Esophagus muscularis mucosa (tissue), 4 donors: ENCODE results near the gene PPP1R3F. TPM values are rescaled to one million over a fixed set of nuclear protein-coding genes. Genes with fewer than 3 reads are reported as not detected.

ENCODE experiments used
- DNase-seq: peaks from one replicate; pipeline ENCODE4 v3.0.0-alpha.2; 2017; ENCODE audit errors: extremely low spot score
- H3K27ac ChIP-seq, 4 donors: fragments of 200-600 bp; sonication (generic); replicated peaks in 1 of 4; 1 replicate in 3 of 4; 2 replicates in 1 of 4; pipeline ENCODE4 v1.5.1; 2016 to 2019; ENCODE audit warnings: mild to moderate bottlenecking in 1 of 4
- H3K27me3 ChIP-seq, 4 donors: fragments of 200-600 bp; sonication (generic); one replicate each; pipeline versions ENCODE4 v1.5.1 to v1.6.0; 2016 to 2019
- H3K36me3 ChIP-seq, 4 donors: fragments of 200-600 bp; sonication (generic); one replicate each; pipeline ENCODE4 v1.5.1; 2016 to 2019
- H3K4me1 ChIP-seq, 4 donors: fragments of 200-600 bp; sonication (generic); one replicate each; pipeline ENCODE4 v1.5.1; 2016 to 2019
- H3K4me3 ChIP-seq, 4 donors: fragments of 200-600 bp; sonication (generic); 1 replicate in 2 of 4; 2 replicates in 2 of 4; pipeline ENCODE4 v1.5.1; 2016 to 2019; ENCODE audit warnings: mild to moderate bottlenecking in 4 of 4, moderate library complexity in 1 of 4
- H3K9me3 ChIP-seq, 4 donors: fragments of 200-600 bp; sonication (generic); 1 replicate in 3 of 4; 2 replicates in 1 of 4; pipeline ENCODE4 v1.5.1; 2016 to 2019
- CTCF ChIP-seq, 3 experiments: fragments of 200-600 bp in 2 of 3; fragments of 450-650 bp in 1 of 3; sonication (generic) in 2 of 3; IDR thresholded peaks; one replicate each; pipeline ENCODE4 v1.5.1; 2017 to 2019; ENCODE audit warnings: antibody characterized with exemption in 3 of 3, mild to moderate bottlenecking in 2 of 3, moderate library complexity in 1 of 3
- EP300 ChIP-seq: sonication (generic); formaldehyde crosslinking; IDR thresholded peaks from one replicate; pipeline ENCODE4 v1.6.1; 2017; ENCODE audit warnings: antibody characterized with exemption
- POLR2A ChIP-seq: fragments of 450-650 bp; IDR thresholded peaks from one replicate; pipeline ENCODE4 v1.6.1; 2017; ENCODE audit warnings: antibody characterized with exemption, moderate library complexity, mild to moderate bottlenecking, low read depth
- POLR2AphosphoS5 ChIP-seq, 2 donors: sonication (generic); formaldehyde crosslinking; IDR thresholded peaks; one replicate each; pipeline ENCODE4 v1.6.1; 2017; ENCODE audit warnings: antibody characterized with exemption in 2 of 2
- WGBS: methylation state at CpG from one replicate; pipeline ENCODE4 v1.1.5; 2018; 5-methylcytosine and 5-hydroxymethylcytosine counted together
- intact Hi-C: fragments of 100-400 bp; cut with DNase I; formaldehyde crosslinking; loops from one replicate; pipeline ENCODE4 v1.15.1; 2023
- total RNA-seq, 4 donors: library from RNA; depleted of rRNA; stranded (reverse); fragments of >200 nt; gene quantifications; one replicate each; pipeline versions ENCODE4 v1.1.0 to v1.2.1, GENCODE V29; 2016

Gene PPP1R3F
- total RNA-seq, 4 donors from 2014 or later, result 13.8 to 27.0 (median 16.4) TPM

DNA sequence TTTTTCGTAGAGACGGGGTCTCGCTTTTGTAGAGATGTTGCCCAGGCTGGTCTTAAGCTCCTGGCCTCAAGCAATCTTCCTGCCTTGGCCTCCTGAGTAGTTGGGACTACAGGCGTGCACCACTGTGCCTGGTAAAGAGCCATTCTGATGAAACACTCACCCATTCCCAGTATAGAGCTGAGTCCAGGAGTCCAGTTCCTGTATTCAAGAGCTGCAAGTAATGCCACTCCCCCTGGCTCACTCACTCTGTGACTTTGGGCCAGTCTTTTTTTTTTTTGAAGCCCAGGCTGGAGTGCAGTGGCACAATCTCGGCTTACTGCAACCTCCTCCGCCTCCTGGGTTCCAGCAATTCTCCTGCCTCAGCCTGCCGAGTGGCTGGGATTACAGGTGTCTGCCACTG lies 30.9 kb upstream of the PPP1R3F start:
- H3K4me1 ChIP-seq, result peaks cover 0 to 16% (median 12%) of the 10 kb centered on the region in 4 donors
- H3K4me3 ChIP-seq, result no peak overlapping the region
- TF ChIP-seq CTCF (IDR thresholded peaks at IDR 0.05) (no peak), EP300 (no peak), POLR2A (no peak), POLR2AphosphoS5 (IDR thresholded peaks at IDR 0.05) (no peak)
- H3K9me3 ChIP-seq, result no peaks in the 10 kb centered on the region
- 90% methylated on average over 7 of the region's 7 CpGs for WGBS
- H3K27me3 ChIP-seq, result peaks cover 0 to 5% (median 0%) of the 10 kb centered on the region in 4 donors
- intact Hi-C loops, result loop anchor here (5.0 kb wide), 1 partner anchor 36 kb away; the partner anchor contains the start of gene SYP
- H3K27ac ChIP-seq, result no peak overlapping the region
- DNase-seq, result no peak
- H3K36me3 ChIP-seq, result peaks cover 0 to 21% (median 16%) of the 10 kb centered on the region in 4 donors

DNA sequence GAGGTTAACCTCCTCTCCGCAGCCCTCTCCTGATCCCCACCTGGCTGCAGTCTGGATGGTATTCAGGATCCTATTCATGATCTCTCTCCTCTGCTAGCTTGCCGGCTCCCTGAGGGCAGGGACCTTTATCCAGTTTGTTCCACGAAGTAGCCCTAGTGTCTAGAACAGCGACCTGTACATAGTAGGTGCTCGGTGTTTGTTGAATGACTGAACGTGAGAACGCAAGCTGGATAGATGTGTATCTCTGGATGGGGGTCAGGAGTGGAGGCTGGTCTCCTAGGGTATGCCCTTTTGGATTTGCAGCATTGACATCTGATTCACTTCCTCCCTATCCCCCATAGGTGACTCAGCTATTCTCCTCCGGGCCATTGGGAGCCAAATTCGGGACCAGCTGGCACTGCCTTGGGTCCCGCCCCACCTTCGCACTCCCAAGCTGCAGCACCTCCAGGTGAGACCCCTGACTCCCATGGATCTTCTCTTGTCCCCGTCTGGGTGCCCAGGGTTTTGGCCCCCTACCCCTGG lies 27.0 kb upstream of the PPP1R3F start:
- TF ChIP-seq EP300, result no peak
- TF ChIP-seq POLR2A, result no peak
- no peak for TF ChIP-seq CTCF (IDR thresholded peaks at IDR 0.05)
- TF ChIP-seq POLR2AphosphoS5 (IDR thresholded peaks at IDR 0.05), result no peak
- no peak overlapping the region for H3K27ac ChIP-seq
- no peak for DNase-seq
- H3K4me3 ChIP-seq, result no peak overlapping the region
- no peaks in the 10 kb centered on the region for H3K9me3 ChIP-seq
- intact Hi-C loops, result no loop called here
- WGBS, result 88% methylated on average over 12 of the region's 12 CpGs
- H3K27me3 ChIP-seq, result no peaks in the 10 kb centered on the region
- H3K4me1 ChIP-seq, result no peaks in the 10 kb centered on the region
- peaks cover 0 to 54% (median 35%) of the 10 kb centered on the region in 4 donors for H3K36me3 ChIP-seq

DNA sequence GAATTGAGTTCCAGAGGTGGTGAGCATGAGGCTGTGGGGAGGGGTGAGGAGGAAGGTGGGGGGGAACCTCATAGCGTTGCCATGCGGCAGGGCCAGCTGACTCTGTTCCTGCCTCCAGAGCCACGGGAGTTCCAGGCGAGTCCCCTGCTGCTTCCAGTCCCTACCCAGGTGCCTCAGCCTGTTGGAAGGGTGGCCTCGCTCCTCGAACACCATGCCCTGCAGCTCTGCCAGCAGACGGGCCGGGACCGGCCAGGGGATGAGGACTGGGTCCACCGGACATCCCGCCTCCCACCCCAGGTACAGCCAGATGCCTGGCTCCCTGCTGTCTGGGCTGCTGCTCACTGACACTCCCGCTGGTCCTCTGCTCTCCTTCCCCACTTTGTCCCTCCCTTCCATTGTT lies 26.4 kb upstream of the PPP1R3F start:
- DNase-seq, result no peak
- Histone ChIP-seq H3K4me3 (no peak overlapping the region), H3K27me3 (no peaks in the 10 kb centered on the region), H3K4me1 (no peaks in the 10 kb centered on the region), H3K9me3 (no peaks in the 10 kb centered on the region), H3K27ac (no peak overlapping the region), H3K36me3 (peaks cover 0 to 60% (median 37%) of the 10 kb centered on the region in 4 donors)
- WGBS, result 85% methylated on average over 6 of the region's 12 CpGs
- no peak for TF ChIP-seq EP300
- no peak for TF ChIP-seq POLR2A
- TF ChIP-seq POLR2AphosphoS5 (IDR thresholded peaks at IDR 0.05), result no peak
- TF ChIP-seq CTCF (IDR thresholded peaks at IDR 0.05), result no peak
- intact Hi-C loops, result no loop called here

DNA sequence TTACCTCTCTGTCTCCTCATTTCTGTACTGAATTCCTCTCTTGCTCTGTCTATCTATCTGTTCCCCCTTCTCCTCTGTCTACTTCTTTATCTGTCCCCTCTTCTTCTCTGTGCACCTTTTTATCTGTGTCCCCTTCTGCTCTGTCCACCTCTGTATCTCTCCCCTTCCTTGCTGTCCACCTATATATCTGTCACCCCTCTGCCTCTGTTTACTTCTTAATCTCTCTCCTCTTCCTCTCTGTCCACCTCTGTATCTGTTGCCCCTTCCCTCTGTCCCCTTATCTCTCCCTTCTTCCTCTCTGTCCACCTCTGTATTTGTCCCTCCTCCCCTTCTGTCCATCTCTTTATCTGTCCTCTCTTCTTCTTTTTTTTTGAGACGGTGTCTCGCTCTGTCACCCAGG lies 25.4 kb upstream of the PPP1R3F start:
- intact Hi-C loops, result no loop called here
- TF ChIP-seq POLR2A (no peak), POLR2AphosphoS5 (IDR thresholded peaks at IDR 0.05) (no peak), EP300 (no peak), CTCF (IDR thresholded peaks at IDR 0.05) (no peak)
- H3K4me1 ChIP-seq, result no peaks in the 10 kb centered on the region
- peaks cover 0 to 70% (median 47%) of the 10 kb centered on the region in 4 donors for H3K36me3 ChIP-seq
- no peaks in the 10 kb centered on the region for H3K27me3 ChIP-seq
- H3K9me3 ChIP-seq, result no peaks in the 10 kb centered on the region
- H3K4me3 ChIP-seq, result no peak overlapping the region
- WGBS, result 85% methylated on average over 2 of the region's 2 CpGs
- H3K27ac ChIP-seq, result no peak overlapping the region
- no peak for DNase-seq

- H3K36me3 ChIP-seq, result peaks cover 0 to 88% (median 54%) of the 10 kb centered on the region in 4 donors
- intact Hi-C loops, result no loop called here
- H3K9me3 ChIP-seq, result no peaks in the 10 kb centered on the region
- no peak for TF ChIP-seq POLR2AphosphoS5 (IDR thresholded peaks at IDR 0.05)
- TF ChIP-seq CTCF (IDR thresholded peaks at IDR 0.05), result no peak
- TF ChIP-seq EP300, result no peak
- TF ChIP-seq POLR2A, result no peak
- no peaks in the 10 kb centered on the region for H3K4me1 ChIP-seq
- no peak overlapping the region for H3K27ac ChIP-seq
- no peak for DNase-seq
- WGBS, result 86% methylated on average over 9 of the region's 10 CpGs
- H3K4me3 ChIP-seq, result no peak overlapping the region
- H3K27me3 ChIP-seq, result no peaks in the 10 kb centered on the region
These were observed 23.1 kb upstream of the PPP1R3F start for GRCh38 chrX:49246541-49246940.
